ENCODE data around the gene SPACA6.

- TF ChIP-seq, protein P1, sequence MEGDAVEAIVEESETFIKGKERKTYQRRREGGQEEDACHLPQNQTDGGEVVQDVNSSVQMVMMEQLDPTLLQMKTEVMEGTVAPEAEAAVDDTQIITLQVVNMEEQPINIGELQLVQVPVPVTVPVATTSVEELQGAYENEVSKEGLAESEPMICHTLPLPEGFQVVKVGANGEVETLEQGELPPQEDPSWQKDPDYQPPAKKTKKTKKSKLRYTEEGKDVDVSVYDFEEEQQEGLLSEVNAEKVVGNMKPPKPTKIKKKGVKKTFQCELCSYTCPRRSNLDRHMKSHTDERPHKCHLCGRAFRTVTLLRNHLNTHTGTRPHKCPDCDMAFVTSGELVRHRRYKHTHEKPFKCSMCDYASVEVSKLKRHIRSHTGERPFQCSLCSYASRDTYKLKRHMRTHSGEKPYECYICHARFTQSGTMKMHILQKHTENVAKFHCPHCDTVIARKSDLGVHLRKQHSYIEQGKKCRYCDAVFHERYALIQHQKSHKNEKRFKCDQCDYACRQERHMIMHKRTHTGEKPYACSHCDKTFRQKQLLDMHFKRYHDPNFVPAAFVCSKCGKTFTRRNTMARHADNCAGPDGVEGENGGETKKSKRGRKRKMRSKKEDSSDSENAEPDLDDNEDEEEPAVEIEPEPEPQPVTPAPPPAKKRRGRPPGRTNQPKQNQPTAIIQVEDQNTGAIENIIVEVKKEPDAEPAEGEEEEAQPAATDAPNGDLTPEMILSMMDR (IDR thresholded peaks at IDR 0.05; ENCODE audit: low read depth, low read length, missing input control): no peak
- TF ChIP-seq SP1 (IDR thresholded peaks at IDR 0.05) (no peak), JUND (IDR thresholded peaks at IDR 0.05) (no peak), FOXA2 (IDR thresholded peaks at IDR 0.05) (no peak), FOXA1 (IDR thresholded peaks at IDR 0.05) (no peak), YY1 (IDR thresholded peaks at IDR 0.05) (no peak), RAD21 (IDR thresholded peaks at IDR 0.05) (no peak)
- TF ChIP-seq, protein P2, sequence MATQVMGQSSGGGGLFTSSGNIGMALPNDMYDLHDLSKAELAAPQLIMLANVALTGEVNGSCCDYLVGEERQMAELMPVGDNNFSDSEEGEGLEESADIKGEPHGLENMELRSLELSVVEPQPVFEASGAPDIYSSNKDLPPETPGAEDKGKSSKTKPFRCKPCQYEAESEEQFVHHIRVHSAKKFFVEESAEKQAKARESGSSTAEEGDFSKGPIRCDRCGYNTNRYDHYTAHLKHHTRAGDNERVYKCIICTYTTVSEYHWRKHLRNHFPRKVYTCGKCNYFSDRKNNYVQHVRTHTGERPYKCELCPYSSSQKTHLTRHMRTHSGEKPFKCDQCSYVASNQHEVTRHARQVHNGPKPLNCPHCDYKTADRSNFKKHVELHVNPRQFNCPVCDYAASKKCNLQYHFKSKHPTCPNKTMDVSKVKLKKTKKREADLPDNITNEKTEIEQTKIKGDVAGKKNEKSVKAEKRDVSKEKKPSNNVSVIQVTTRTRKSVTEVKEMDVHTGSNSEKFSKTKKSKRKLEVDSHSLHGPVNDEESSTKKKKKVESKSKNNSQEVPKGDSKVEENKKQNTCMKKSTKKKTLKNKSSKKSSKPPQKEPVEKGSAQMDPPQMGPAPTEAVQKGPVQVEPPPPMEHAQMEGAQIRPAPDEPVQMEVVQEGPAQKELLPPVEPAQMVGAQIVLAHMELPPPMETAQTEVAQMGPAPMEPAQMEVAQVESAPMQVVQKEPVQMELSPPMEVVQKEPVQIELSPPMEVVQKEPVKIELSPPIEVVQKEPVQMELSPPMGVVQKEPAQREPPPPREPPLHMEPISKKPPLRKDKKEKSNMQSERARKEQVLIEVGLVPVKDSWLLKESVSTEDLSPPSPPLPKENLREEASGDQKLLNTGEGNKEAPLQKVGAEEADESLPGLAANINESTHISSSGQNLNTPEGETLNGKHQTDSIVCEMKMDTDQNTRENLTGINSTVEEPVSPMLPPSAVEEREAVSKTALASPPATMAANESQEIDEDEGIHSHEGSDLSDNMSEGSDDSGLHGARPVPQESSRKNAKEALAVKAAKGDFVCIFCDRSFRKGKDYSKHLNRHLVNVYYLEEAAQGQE (IDR thresholded peaks at IDR 0.05): no peak
- TF ChIP-seq, protein P3, sequence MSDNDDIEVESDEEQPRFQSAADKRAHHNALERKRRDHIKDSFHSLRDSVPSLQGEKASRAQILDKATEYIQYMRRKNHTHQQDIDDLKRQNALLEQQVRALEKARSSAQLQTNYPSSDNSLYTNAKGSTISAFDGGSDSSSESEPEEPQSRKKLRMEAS (IDR thresholded peaks at IDR 0.05): no peak
Observed at GRCh38 chr19:51743405-51743804, 50.3 kb downstream of the SPACA6 start.
